HG03025 (cell line): ENCODE data around the gene APBB2.

ENCODE experiments used
- ATAC-seq: cut with Tn5 transposase; IDR thresholded peaks from one replicate; pipeline ENCODE4 v1.9.1; 2021; ENCODE audit warnings: mild to moderate bottlenecking, moderate library complexity; ENCODE audit not compliant: unreplicated experiment, low FRiP score

Gene APBB2

GRCh38 chr4:41196633-41197332, 17.6 kb downstream of the APBB2 start:
- no peak for ATAC-seq

- no peak for ATAC-seq
Observed at GRCh38 chr4:41192136-41192535, 22.2 kb downstream of the APBB2 start.

- ATAC-seq, result no peak
Observed at GRCh38 chr4:41189666-41190065, 24.7 kb downstream of the APBB2 start.

GRCh38 chr4:41189076-41189475, 25.3 kb downstream of the APBB2 start:
- no peak for ATAC-seq

GRCh38 chr4:41185614-41186592, 28.4 kb downstream of the APBB2 start:
- no peak for ATAC-seq

GRCh38 chr4:41184009-41184408, 30.3 kb downstream of the APBB2 start:
- no peak for ATAC-seq

GRCh38 chr4:41183021-41183553, 31.3 kb downstream of the APBB2 start:
- no peak for ATAC-seq

- no peak for ATAC-seq
Observed at GRCh38 chr4:41181037-41181436, 33.3 kb downstream of the APBB2 start.

- ATAC-seq, result no peak
Observed at GRCh38 chr4:41179498-41180195, 34.7 kb downstream of the APBB2 start.

- no peak for ATAC-seq
Observed at GRCh38 chr4:41178372-41179370, 35.7 kb downstream of the APBB2 start.

- no peak for ATAC-seq
Observed at GRCh38 chr4:41177016-41177415, 37.3 kb downstream of the APBB2 start.

GRCh38 chr4:41176340-41176739, 38.0 kb downstream of the APBB2 start:
- no peak for ATAC-seq

GRCh38 chr4:41175794-41176193, 38.5 kb downstream of the APBB2 start:
- ATAC-seq, result no peak

- ATAC-seq, result no peak
Observed at GRCh38 chr4:41174444-41174843, 39.9 kb downstream of the APBB2 start.

GRCh38 chr4:41172786-41173185, 41.6 kb downstream of the APBB2 start:
- no peak for ATAC-seq

- ATAC-seq, result no peak
Observed at GRCh38 chr4:41169256-41169800, 45.0 kb downstream of the APBB2 start.

- no peak for ATAC-seq
Observed at GRCh38 chr4:41167191-41167590, 47.2 kb downstream of the APBB2 start.

- ATAC-seq, result no peak
Observed at GRCh38 chr4:41164405-41164804, 49.9 kb downstream of the APBB2 start.

- no peak for ATAC-seq
Observed at GRCh38 chr4:41161355-41161754, 53.0 kb downstream of the APBB2 start.
